SIG-M5 treated with dmso at 0.1 percent for 504 hours (cell line): ENCODE data around the gene ZNF568.
A peak's percentile ranks its signal among the peaks of the same experiment; 100 is the strongest.

ENCODE experiments used
- DNase-seq: peaks from one replicate; lab custom pipeline; 2025; ENCODE audit not compliant: unreplicated experiment; lab: John Stamatoyannopoulos, UW

ZNF568 gene

GRCh38 chr19:36915992-36916830 is at the start of gene ZNF568, which contains the start of gene ZNF829:
ZNF568 (plus strand) TSS chr19:36916332; CDS start chr19:36922771, 6,439 bp downstream.
ZNF829 (minus strand) TSS chr19:36916291; CDS start chr19:36915167, 1,124 bp downstream.
- DNase-seq = peak; percentile 21

DNA sequence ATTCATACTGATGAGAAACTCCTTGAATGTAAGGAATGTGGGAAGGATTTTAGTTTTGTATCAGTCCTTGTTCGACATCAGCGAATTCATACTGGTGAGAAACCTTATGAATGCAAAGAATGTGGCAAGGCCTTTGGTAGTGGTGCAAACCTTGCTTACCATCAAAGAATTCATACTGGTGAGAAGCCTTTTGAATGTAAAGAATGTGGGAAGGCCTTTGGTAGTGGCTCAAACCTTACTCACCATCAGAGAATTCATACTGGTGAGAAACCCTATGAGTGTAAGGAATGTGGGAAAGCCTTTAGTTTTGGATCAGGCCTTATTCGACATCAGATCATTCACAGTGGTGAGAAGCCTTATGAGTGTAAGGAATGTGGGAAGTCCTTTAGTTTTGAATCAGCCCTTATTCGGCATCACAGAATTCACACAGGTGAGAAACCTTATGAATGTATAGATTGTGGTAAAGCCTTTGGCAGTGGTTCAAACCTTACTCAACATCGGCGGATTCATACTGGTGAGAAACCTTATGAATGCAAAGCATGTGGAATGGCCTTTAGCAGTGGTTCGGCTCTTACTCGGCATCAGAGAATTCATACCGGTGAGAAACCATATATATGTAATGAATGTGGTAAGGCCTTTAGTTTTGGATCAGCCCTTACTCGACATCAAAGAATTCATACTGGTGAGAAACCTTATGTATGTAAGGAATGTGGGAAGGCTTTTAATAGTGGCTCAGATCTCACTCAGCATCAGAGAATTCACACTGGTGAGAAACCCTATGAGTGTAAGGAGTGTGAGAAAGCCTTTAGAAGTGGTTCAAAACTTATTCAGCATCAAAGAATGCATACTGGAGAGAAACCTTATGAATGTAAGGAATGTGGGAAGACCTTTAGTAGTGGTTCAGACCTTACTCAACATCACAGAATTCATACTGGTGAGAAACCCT is 38.9 kb upstream of the ZNF568 start:
- DNase-seq = no peak

- no peak for DNase-seq
Measured at GRCh38 chr19:36891768-36892357, 24.3 kb upstream of the ZNF568 start.

DNA sequence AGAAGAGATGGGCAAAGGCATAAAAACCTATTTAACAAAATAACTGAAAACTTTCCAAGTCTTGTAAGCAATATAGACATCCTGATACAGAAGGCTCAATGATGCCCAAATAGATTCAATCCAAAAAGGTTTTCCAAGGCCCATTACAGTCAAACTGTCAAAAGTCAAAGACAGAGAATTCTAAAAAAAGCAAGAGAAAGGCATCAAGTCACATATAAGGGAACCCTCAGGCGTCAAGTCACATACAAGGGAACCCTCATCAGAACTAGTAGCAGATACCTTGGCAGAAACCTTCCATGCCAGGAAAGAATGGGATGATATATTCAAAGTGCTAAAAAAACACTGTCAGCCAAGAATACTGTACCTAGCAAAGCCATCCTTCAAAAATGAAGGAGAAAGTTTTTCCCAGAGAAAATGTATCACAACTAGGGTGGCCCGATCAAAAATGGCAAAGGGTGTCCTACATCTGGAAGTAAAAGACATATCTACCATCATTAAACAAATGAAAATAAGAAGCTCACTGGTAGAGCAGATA is 21.2 kb upstream of the ZNF568 start:
- DNase-seq = no peak

- no peak for DNase-seq
Measured at GRCh38 chr19:36898422-36898821, 17.7 kb upstream of the ZNF568 start.

GRCh38 chr19:36916991-36917390 is 859 bp downstream of the ZNF568 start:
- DNase-seq = no peak

DNA sequence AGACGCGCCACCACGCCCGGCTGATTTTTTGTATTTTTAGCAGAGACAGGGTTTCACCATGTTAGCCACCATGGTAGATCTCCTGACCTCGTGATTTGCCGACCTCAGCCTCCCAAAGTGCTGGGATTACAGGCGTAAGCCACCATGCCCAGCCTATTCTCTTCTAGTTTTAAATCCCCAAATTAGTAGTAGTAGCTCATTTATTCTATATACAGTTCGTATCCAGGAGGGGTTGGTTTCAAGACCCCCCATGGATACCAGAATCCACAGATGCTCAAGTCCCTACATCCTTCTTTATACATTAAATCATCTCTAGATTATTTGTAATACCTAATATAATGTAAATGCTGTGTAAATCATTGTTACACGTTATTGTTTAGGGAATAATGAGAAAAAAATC is 2.0 kb downstream of the ZNF568 start:
- DNase-seq = no peak

DNA sequence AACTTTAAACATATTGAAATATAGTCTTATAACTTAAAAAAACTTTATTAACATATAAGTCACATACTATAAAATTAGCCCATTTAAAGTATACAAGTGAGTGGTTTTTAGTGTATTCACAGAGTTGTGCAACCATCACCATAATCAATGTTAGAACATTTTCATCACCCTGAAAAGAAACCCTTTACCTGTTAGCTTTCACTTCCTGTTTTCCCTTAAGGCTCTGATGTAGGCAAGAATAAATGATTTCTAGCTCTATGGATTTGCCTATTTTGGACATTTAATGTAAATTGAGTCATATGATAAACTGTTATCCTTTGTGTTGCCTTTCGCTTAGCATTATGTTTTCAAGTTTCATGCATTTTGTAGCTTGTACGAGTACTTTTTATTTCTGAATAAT is 15.6 kb downstream of the ZNF568 start:
- no peak for DNase-seq

GRCh38 chr19:36939153-36939552 is 23.0 kb downstream of the ZNF568 start:
- no peak for DNase-seq

DNA sequence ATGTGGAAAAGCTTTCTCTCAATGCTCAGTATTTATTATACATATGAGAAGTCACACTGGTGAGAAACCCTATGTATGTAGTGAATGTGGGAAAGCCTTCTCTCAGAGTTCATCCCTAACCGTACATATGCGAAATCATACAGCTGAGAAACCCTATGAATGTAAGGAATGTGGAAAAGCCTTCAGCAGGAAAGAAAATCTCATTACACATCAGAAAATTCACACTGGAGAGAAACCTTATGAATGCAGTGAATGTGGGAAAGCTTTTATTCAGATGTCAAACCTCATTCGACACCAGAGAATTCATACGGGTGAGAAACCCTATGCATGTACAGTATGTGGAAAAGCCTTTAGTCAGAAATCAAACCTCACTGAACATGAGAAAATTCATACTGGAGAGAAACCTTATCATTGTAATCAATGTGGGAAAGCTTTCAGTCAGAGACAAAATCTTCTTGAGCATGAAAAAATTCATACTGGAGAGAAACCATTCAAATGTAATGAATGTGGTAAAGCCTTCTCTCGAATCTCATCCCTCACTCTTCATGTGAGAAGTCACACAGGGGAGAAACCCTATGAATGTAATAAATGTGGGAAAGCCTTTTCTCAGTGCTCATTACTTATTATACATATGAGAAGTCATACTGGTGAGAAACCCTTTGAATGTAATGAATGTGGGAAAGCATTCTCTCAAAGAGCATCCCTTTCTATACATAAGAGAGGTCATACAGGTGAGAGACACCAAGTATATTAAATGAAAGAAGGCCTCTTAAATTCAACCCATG is 34.4 kb downstream of the ZNF568 start:
- DNase-seq = no peak

DNA sequence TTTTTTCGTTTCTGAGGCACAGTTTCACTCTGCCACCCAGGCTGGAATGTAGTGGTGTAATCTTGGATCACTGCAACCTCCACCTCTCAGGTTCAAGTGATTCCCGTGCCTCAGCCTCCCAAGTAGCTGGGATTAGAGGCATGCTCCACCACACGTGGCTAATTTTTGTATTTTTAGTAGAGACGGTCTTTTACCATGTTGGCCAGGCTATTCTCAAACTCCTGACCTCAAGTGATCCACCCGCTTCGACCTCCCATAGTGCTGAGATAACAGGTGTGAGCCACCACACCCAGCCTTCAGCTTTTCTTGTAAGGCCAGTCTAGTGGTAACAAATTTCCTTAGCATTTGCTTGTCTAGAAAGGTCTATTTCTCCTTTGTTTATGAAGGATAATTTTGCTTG is 46.2 kb downstream of the ZNF568 start:
- no peak for DNase-seq

- no peak for DNase-seq
Measured at GRCh38 chr19:36963280-36963679, 47.1 kb downstream of the ZNF568 start.

GRCh38 chr19:36972571-36972970 is 56.4 kb downstream of the ZNF568 start:
- no peak for DNase-seq

- DNase-seq = no peak
Measured at GRCh38 chr19:36973021-36973843, 57.1 kb downstream of the ZNF568 start.

GRCh38 chr19:36973844-36974195 is 57.7 kb downstream of the ZNF568 start:
- no peak for DNase-seq

DNA sequence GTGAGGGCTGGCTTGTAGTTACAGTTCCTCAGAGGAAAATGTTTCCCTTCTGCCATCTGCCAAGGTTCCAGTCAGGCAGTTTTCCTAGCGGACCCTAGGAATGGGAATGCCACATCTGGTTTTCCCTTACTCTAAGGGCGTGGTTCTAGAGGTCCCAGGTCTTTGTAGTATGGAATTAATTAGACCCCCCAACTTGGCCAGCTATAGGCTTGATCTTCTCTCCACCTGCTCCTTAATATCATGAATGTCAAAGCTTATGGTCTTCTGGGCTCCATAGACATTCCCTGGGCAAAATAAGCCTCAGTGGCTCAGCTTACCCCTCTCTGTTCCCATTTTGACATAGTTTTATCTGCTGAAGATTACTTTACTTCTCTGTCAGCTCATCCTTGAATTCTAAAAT is 70.0 kb downstream of the ZNF568 start:
- no peak for DNase-seq

DNA sequence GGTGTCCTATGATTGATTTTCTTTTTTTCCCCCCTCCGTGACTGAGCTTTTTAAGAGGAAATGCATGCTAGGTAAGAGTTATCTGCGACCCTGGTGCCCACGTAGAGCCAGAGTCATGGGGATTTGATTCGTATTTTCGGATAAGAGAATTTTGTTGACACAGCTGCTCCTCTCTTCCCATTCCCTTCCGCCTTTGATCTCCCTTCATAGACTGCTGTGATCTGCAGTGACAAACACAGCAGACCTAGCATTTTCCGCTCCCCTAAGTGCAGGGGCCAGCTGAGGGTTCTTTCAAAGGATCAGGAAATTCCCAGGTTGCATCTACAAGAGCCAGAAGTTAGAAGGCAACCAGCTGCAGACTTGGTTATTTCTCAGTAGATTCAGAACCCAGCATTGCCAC is 70.5 kb downstream of the ZNF568 start:
- no peak for DNase-seq

- no peak for DNase-seq
Measured at GRCh38 chr19:36987091-36987490, 71.0 kb downstream of the ZNF568 start.

GRCh38 chr19:36997152-36997842 is 81.2 kb downstream of the ZNF568 start:
- DNase-seq = no peak
